ENCODE data around the gene ACTN1.

ACTN1 gene

GRCh38 chr14:68940614-68941185, 38.4 kb downstream of the ACTN1 start:
- DNase-seq (ENCODE audit: low read depth, low spot score), result no peak
- H3K4me3 ChIP-seq (ENCODE audit: low read length), result no peak overlapping the region

- DNase-seq (ENCODE audit: low read depth, low spot score), result no peak
Measured at GRCh38 chr14:68939893-68940613, 39.0 kb downstream of the ACTN1 start.

GRCh38 chr14:68939181-68939892, 39.8 kb downstream of the ACTN1 start:
- H3K4me3 ChIP-seq (ENCODE audit: low read length), result no peak overlapping the region
- no peak for DNase-seq (ENCODE audit: low read depth, low spot score)

More at GRCh38 chr14:68939893-68940613, 39.0 kb downstream of the ACTN1 start:
- H3K4me3 ChIP-seq (ENCODE audit: low read length), result no peak overlapping the region

DNA sequence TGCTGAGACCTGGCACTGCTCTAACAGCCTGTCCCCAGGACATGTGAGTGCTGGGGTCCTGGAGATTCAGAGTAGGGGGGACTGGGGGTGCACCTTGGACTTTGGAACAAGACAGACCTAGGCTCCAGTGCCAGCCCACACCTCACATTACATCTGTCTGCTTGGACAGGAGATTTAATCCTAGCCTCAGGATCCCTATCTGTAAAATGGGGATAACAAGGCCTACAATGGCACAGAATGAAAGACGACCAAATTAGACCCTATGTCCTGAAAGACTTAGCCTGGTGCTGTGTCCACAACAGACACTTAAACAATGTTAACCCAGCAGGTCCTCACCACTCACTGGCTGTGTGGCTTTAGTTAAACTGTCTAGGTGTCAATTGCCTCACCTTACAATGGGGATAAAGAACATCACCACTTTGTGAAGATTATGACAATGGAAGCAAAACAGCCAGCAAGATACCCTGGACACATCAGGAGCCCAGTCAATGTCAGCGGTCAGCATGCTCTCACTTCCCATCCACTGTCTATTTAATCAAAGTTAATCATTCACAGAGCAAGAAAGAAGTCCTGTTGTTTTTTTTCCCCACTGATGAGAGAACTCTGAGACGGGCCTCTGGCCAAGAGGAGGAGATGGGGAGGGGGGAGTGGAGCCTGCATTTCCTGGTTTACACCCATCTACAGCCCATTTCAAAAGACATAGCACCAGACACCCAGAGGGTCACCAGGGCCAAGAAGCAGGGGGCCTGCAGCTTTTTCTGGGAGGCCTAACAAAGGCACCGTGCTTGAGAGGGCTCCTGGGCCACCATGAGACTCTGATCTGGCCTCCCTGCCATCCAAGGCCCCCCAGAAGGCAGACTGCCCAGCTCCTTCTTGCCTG, 40.6 kb downstream of the ACTN1 start:
- DNase-seq (ENCODE audit: low read depth, low spot score), result no peak
- H3K4me3 ChIP-seq (ENCODE audit: low read length), result no peak overlapping the region

DNA sequence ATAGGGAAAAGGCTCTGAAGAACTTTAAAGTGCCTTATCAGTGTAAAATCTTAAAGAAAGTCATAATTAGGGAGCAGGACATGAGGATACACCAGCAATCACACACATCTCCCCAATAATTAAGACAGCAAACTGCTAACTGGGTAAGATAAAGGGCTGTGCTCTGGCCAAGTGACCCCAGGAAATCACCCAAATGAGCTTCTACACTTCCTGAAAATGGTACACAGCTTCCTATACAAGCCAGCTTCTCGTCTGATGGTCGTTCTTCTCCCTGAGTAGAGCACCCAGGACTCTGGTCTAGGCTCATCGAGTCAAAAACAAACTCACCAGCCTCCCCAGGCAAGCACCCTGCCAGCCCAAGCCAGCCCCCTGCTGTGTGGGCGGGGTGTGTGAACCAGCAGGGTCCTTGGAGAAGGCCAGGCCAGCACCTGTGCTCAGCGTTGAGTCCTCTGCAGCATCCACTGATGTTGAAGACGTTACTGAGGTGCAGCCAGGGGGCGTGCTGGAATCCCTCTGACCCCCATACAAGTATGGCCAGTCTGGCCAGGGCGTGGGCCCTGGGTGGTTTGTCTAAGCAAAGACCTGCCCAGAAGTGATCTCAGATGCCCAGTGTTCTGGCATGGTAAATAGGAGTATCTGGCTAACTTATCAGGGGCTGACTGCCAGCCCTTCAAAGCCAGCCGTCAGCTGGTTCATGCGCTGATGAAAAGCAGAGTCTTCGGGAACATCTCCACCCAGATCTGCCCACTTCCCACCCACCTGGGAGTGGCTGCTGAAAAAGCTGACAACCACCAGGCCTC, 41.4 kb downstream of the ACTN1 start:
- H3K4me3 ChIP-seq (ENCODE audit: low read length), result no peak overlapping the region

DNA sequence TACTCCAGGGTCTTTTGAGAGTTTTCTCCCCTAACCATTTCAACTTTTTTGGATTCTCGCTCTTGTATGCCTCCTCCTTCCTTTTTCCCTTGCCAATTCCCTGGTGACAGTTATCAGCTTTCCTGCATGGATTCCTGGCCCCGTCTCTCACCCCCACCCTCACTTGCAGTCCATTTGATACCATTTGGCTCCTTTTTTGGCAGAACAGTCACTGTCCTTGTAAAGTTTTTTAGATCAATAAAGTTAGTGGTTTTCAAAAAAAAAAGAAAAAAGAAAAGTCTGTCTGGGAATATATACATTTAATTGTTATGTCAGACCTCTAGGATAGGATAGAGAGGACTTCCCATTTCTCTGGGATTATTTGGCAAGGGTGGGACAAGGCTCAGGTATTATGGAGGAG, 42.1 kb downstream of the ACTN1 start:
- DNase-seq (ENCODE audit: low read depth, low spot score), result no peak
- no peak overlapping the region for H3K4me3 ChIP-seq (ENCODE audit: low read length)

More for the DNA sequence above, 41.4 kb downstream of the ACTN1 start:
- no peak for DNase-seq (ENCODE audit: low read depth, low spot score)

DNA sequence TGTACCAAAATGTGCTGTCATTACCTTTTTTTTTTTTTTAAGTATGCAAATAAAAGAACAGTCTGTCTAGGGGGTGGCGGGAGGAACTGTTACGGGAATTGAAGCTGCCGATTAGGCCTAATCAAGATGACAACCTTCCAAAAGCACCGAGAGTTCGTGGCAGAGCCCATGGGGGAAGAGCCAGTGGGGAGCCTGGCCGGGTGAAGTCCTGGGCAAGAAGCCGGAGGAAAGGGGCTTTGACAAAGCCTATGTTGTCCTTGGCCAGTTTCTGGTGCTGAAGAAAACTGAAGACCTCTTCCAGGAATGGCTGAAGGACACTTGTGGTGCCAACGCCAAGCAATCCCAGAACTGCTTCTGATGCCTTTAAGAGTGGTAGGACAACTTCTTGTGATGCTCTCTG, 42.6 kb downstream of the ACTN1 start:
- DNase-seq (ENCODE audit: low read depth, low spot score), result no peak

DNA sequence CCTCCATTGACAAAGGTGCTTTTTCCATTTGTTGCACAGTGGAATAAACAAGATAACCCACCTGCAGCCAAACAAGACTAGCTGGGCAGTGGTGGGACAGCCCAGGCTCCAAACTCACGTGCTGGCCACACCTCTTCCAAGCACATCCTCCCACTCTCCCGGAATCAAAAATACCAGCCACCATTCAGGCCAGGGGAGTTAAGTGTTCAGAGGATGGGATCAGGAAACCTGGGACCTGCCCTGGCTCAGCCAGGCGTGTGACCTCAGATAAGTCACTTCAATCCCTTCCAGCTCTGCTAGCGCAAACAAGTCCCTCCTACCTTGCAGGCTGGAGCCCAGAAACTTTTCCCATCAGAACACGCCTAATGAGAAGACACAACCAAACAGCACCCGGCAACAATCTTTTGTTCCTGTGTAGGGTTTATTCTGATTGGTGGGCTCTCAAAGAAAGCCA, 43.3 kb downstream of the ACTN1 start:
- no peak overlapping the region for H3K4me3 ChIP-seq (ENCODE audit: low read length)
- DNase-seq (ENCODE audit: low read depth, low spot score), result no peak

More for the DNA sequence above, 42.6 kb downstream of the ACTN1 start:
- H3K4me3 ChIP-seq (ENCODE audit: low read length), result no peak overlapping the region

DNA sequence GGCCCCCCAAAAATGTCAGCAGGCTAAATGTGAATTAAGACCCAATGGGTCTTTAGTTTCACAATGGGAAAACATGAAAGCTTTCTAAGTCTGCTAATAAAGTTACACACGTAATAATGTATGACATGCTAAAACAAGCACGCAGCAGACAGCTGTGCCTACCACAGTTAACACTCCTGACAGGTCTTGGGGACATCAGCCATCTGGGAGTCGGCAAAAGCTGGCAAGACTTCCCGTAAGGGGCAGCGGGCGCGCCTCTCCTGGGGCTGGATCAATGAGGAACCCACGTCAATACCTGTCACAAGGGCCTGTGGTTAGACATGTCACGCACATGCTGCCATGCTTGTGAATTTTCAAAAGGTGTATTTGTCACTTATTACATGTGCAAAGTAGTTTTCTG, 45.0 kb downstream of the ACTN1 start:
- DNase-seq (ENCODE audit: low read depth, low spot score), result no peak
- H3K4me3 ChIP-seq (ENCODE audit: low read length), result no peak overlapping the region

DNA sequence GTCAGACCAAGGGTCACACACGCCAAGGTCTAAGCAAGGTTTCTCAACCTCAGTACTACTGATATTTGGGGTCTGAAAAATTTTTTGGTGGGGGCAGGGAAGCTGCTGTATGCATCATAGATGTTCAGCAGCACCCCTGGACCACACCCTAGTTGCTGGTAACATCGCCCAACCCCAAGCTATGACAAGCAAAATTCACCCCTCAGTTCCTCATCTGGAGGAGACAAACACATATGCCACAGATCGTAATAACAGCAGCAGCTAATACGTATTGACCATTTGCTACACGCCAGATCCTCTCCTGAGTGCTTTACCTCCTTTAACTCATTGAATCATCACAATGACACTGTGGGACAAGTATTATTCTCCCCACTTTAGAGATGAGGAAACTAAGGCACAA, 46.4 kb downstream of the ACTN1 start:
- DNase-seq (ENCODE audit: low read depth, low spot score), result no peak
- H3K4me3 ChIP-seq (ENCODE audit: low read length), result no peak overlapping the region

DNA sequence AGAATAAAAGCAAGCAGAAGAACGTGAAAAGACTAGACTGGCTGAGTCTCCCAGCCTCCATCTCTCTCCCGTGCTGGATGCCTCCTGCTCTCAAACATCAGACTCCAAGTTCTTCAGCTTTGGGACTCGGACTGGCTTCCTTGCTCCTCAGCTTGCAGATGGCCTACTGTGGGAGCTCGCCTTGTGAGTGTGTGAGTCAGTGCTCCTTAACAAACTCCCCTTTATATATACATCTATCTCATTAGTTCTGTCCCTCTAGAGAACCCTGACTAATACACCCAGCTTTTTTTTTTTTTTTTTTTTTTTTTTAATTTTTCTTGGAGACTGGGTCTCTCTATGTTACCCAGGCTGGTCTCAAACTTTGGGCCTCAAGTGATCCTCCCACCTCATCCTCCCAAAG, 46.9 kb downstream of the ACTN1 start:
- no peak for DNase-seq (ENCODE audit: low read depth, low spot score)
- H3K4me3 ChIP-seq (ENCODE audit: low read length), result no peak overlapping the region

DNA sequence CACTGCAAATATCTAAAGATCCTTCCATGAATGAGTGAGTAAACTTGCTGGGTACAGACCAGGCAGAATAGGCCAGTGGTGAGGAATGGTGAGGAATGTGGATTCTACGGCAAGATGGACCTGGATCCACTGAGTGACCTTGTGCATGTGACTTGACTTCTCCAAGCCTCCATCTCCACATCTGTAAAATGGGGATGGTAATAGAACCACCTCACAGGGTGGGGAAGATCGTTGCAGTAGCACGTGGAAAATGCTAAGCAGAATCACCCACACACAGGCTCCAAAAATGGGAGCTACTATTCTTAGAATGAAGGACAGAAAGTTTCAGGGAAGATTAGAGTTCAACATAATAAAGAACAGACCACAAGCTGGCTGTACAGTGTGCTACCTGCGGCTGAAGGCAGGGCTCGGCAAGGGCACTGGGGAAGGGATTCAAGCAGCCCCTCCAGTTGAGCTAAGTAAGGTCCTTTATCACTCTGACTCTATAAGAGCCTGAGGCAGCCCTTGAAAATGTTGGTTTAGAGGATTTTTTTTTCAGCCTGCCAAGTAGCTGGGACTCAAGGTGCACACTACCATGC, 47.5 kb downstream of the ACTN1 start:
- DNase-seq (ENCODE audit: low read depth, low spot score), result no peak

GRCh38 chr14:68931063-68931462, 48.0 kb downstream of the ACTN1 start:
- H3K4me3 ChIP-seq (ENCODE audit: low read length), result no peak overlapping the region
- no peak for DNase-seq (ENCODE audit: low read depth, low spot score)

More for the DNA sequence above, 47.5 kb downstream of the ACTN1 start:
- H3K4me3 ChIP-seq (ENCODE audit: low read length), result no peak overlapping the region

GRCh38 chr14:68929623-68930307, 49.3 kb downstream of the ACTN1 start:
- DNase-seq (ENCODE audit: low read depth, low spot score), result no peak
- H3K4me3 ChIP-seq (ENCODE audit: low read length), result no peak overlapping the region

- DNase-seq (ENCODE audit: low read depth, low spot score), result no peak
- H3K4me3 ChIP-seq (ENCODE audit: low read length), result no peak overlapping the region
Measured at GRCh38 chr14:68928770-68929550, 50.1 kb downstream of the ACTN1 start.

DNA sequence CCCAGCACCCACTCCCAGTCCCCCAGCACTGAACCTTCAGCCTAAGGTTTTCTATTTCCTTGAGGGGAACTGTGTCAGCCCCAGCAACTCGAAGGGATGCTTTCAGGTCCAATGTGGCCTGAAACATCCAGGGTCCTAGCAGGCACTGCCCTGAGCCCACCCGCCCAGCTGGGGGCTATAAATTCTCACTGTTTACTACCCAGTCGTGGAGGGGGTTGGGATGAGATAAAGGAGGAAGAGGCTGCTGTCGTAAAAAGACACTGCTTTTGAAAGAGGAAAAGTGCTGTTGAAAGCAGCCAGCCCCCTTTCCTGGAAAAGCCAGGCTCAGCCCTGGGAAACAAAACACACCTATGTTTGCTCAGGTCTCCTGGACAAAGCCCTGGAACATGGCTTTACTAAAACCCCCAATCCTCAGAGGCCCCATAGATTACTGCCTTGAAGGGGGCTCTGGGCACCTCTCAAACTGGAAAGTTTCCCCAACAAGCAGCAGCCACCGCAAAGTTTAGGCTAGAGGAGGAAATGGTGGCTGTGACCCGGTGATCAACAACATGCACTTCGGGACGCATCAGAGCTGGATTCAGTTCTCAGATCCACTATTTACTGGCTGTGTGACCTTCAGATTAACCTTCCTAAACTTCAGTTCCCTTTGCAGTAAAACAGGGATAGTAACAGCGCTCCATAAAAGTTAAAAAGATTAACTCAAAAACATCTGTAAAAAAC, 51.0 kb downstream of the ACTN1 start:
- no peak for DNase-seq (ENCODE audit: low read depth, low spot score)
- H3K4me3 ChIP-seq (ENCODE audit: low read length), result no peak overlapping the region

All from Jurkat, Clone E6-1 (cell line).